Loucy (cell line): Measurements from ENCODE around the gene FRMD1.

Source experiments
- H2AFZ ChIP-seq: fragments of 200-600 bp; sonication (generic); 2 replicates; pipeline ENCODE4 v1.6.0; 2016; ENCODE audit warnings: antibody characterized with exemption, mild to moderate bottlenecking, low read length, moderate library complexity
- H3F3A ChIP-seq: fragments of 200-600 bp; 2 replicates; pipeline ENCODE4 v1.6.0; 2016; ENCODE audit warnings: antibody characterized with exemption, low read depth, mild to moderate bottlenecking
- H3K27me3 ChIP-seq: fragments of 200-600 bp; sonication (generic); 2 replicates; pipeline ENCODE4 v1.6.1; 2014; ENCODE audit warnings: low read length, mild to moderate bottlenecking; ENCODE audit not compliant: insufficient read depth, poor library complexity, severe bottlenecking
- H3K36me3 ChIP-seq: fragments of 200-600 bp; sonication (generic); 2 replicates; pipeline ENCODE4 v1.6.1; 2016; ENCODE audit warnings: low read length; ENCODE audit not compliant: insufficient read depth
- H3K4me1 ChIP-seq: fragments of 200-600 bp; sonication (generic); 2 replicates; pipeline ENCODE4 v1.5.1; 2014; ENCODE audit warnings: low read length, mild to moderate bottlenecking; ENCODE audit not compliant: insufficient read depth, poor library complexity, severe bottlenecking
- H3K4me2 ChIP-seq: fragments of 200-600 bp; sonication (generic); 2 replicates; pipeline ENCODE4 v1.6.0; 2014; ENCODE audit warnings: antibody characterized with exemption, low read length, low read depth, mild to moderate bottlenecking; ENCODE audit not compliant: poor library complexity, severe bottlenecking
- H3K4me3 ChIP-seq: fragments of 200-600 bp; sonication (generic); 2 replicates; pipeline ENCODE4 v1.5.1; 2014; ENCODE audit warnings: low read length, mild to moderate bottlenecking, mixed read lengths; ENCODE audit not compliant: poor library complexity, severe bottlenecking
- H3K79me2 ChIP-seq: fragments of 200-600 bp; sonication (generic); 2 replicates; pipeline ENCODE4 v1.6.1; 2014; ENCODE audit warnings: low read length; ENCODE audit not compliant: insufficient read depth
- H3K9ac ChIP-seq: fragments of 200-600 bp; sonication (generic); 2 replicates; pipeline ENCODE4 v1.6.0; 2014; ENCODE audit warnings: mild to moderate bottlenecking, low read depth, low read length, moderate library complexity; ENCODE audit not compliant: poor library complexity, severe bottlenecking
- H3K9me2 ChIP-seq: fragments of 200-600 bp; sonication (generic); replicated peaks from 2 replicates; pipeline ENCODE4 v1.6.1; 2016; ENCODE audit warnings: low read depth, low read length, mixed read lengths
- H3K9me3 ChIP-seq: fragments of 200-600 bp; sonication (generic); 2 replicates; pipeline ENCODE4 v1.6.1; 2014; ENCODE audit warnings: mild to moderate bottlenecking, antibody characterized with exemption, low read length, low read depth; ENCODE audit not compliant: insufficient read depth
- H4K20me1 ChIP-seq: fragments of 200-600 bp; sonication (generic); 2 replicates; pipeline ENCODE4 v1.6.0; 2014; ENCODE audit warnings: antibody characterized with exemption, low read length, mild to moderate bottlenecking; ENCODE audit not compliant: insufficient read depth, poor library complexity, severe bottlenecking
- CTCF ChIP-seq: fragments of 200-600 bp; sonication (generic); conservative IDR thresholded peaks from 2 replicates; pipeline ENCODE4 v1.5.1; 2014; ENCODE audit warnings: mild to moderate bottlenecking, antibody characterized with exemption, low read length
- EZH2phosphoT487 ChIP-seq: fragments of 200-600 bp; IDR thresholded peaks from 2 replicates; pipeline ENCODE4 v1.6.1; 2018; ENCODE audit warnings: antibody characterized with exemption, mild to moderate bottlenecking, moderate library complexity, borderline replicate concordance

The FRMD1 gene

GRCh38 chr6:168090064-168090690, 11.2 kb upstream of the FRMD1 start:
- H3K27me3 ChIP-seq, result no peaks in the 10 kb centered on the region
- no peaks in the 10 kb centered on the region for H3F3A ChIP-seq
- H3K4me2 ChIP-seq, result no peak overlapping the region
- H3K36me3 ChIP-seq, result no peaks in the 10 kb centered on the region
- TF ChIP-seq CTCF (no peak), EZH2phosphoT487 (no peak)
- H4K20me1 ChIP-seq, result no peaks in the 10 kb centered on the region
- no peaks in the 10 kb centered on the region for H3K4me1 ChIP-seq
- no peak overlapping the region for H3K9ac ChIP-seq
- H2AFZ ChIP-seq, result no peak overlapping the region
- H3K79me2 ChIP-seq, result no peaks in the 10 kb centered on the region
- H3K9me2 ChIP-seq, result no peaks in the 10 kb centered on the region
- peaks cover 13% of the 10 kb centered on the region; the same call in 1 of the 2 replicates for H3K9me3 ChIP-seq
- no peak overlapping the region for H3K4me3 ChIP-seq

DNA sequence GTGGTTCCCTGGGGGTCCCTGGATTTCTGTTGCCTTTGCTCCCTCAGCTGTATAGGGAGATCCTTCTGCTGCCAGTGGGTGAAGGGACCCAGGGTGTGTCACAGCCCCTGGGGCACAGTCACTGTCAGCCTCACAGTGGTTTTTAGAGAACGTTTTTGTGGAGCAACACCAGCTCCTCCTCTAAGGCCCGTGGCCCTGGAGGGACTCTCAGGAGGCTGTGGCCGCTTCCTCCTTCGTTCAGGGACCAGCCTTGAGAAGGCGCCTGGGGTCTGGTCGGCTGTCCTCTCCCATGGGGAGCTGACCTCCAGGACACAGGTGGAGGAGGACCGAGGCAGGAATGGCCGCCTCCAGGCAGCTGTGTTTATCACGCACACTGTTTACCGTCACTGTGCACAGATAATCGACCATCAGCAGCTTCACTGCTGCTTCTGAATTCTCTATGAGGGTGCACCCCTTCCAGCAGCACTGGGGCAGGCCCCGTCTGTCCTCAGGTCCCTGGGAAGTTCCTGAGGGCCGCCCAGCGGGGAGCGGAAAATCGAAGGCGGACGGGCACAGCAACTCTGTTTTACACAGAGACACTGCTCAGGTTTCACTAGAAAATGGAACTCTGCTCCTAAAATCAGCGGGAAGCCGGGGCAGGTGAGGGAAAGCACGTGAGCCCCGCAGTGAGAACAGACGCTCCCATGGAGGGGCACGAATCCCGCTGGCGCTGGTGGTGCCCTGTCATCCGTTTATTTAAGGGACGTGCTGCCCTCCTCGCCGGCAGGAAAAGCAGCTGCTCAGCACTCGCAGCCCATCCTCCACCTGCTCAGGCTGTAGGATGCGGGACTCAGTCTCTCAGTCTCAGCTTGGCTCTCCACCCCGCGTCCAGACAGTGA, 10.4 kb upstream of the FRMD1 start:
- no peaks in the 10 kb centered on the region for H4K20me1 ChIP-seq
- no peak overlapping the region for H3K9ac ChIP-seq
- H3K4me1 ChIP-seq, result no peaks in the 10 kb centered on the region
- peaks cover 16% of the 10 kb centered on the region; the same call in 1 of the 2 replicates for H3K9me3 ChIP-seq
- H3K79me2 ChIP-seq, result no peaks in the 10 kb centered on the region
- H2AFZ ChIP-seq, result no peak overlapping the region
- TF ChIP-seq CTCF, result no peak
- no peak for TF ChIP-seq EZH2phosphoT487
- H3K4me2 ChIP-seq, result no peak overlapping the region
- no peak overlapping the region for H3K4me3 ChIP-seq
- no peaks in the 10 kb centered on the region for H3K36me3 ChIP-seq
- H3F3A ChIP-seq, result no peaks in the 10 kb centered on the region
- no peaks in the 10 kb centered on the region for H3K27me3 ChIP-seq
- no peaks in the 10 kb centered on the region for H3K9me2 ChIP-seq

DNA sequence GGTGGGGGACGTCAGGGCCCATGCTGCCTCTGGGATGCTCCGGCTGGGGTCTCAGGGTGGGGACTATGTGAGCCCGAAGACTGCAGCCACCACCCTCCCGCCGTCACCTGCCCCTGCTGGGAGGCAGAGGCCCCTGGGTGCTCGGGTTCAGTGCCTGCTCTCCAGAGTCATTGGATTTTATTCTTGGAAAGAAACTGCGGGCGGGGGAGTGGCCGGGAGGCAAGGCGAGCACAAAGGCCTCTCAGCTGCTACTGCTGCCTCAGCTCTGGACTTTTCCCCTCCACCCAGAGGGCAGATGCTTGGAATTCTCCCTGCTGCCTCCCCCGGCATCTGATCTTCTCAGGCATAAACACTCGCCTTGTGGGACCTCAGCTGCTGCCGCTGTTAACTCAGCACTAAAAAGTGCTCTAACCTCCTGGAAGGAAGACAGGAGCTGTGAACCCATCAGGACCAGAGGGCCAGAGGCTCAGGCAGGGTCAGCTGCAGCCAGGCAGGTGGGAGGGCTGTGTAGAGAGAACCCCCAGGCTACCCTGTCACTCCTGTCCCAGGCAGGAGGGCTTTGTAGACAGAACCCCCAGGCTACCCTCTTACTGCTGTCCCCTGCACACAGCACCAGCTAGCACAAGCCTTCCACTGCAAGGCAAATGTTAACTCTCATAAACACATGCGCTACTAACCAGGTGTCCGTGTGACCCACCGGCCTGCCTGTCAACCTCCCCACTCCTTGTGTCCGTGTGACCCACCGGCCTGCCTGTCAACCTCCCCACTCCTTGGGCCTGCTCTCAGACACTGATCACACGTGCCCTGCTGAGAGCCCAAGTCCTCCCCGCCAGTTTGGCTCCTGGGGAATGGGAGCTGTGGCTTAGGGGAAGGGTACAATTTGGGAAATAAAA, 9.4 kb upstream of the FRMD1 start:
- TF ChIP-seq CTCF (no peak), EZH2phosphoT487 (no peak)
- no peak overlapping the region for H3K9ac ChIP-seq
- H3K27me3 ChIP-seq, result no peaks in the 10 kb centered on the region
- no peaks in the 10 kb centered on the region for H3K36me3 ChIP-seq
- no peak overlapping the region for H3K4me3 ChIP-seq
- no peaks in the 10 kb centered on the region for H3F3A ChIP-seq
- H3K9me2 ChIP-seq, result no peaks in the 10 kb centered on the region
- peaks cover 16% of the 10 kb centered on the region; the same call in 1 of the 2 replicates for H3K9me3 ChIP-seq
- no peaks in the 10 kb centered on the region for H3K4me1 ChIP-seq
- H3K79me2 ChIP-seq, result no peaks in the 10 kb centered on the region
- no peak overlapping the region for H2AFZ ChIP-seq
- no peak overlapping the region for H3K4me2 ChIP-seq
- H4K20me1 ChIP-seq, result no peaks in the 10 kb centered on the region
